Endodermal cell (in vitro differentiated cells): ENCODE data around the gene CDK2AP2. TPM values are rescaled to one million over a fixed set of nuclear protein-coding genes. Genes with fewer than 3 reads are reported as not detected.

Source experiments
- DNase-seq: peaks from one replicate; pipeline ENCODE4 v3.0.0-alpha.2; 2017
- H3K27ac ChIP-seq: 2 replicates; pipeline ENCODE4 v1.5.1; 2013; ENCODE audit warnings: mild to moderate bottlenecking, low read depth, low read length, moderate library complexity
- H3K27me3 ChIP-seq: 2 replicates; pipeline ENCODE4 v1.6.1; 2013; ENCODE audit warnings: mild to moderate bottlenecking, low read length, moderate library complexity; ENCODE audit not compliant: insufficient read depth, control insufficient read depth, poor library complexity, severe bottlenecking
- H3K36me3 ChIP-seq: 2 replicates; pipeline ENCODE4 v1.7.0; 2013; ENCODE audit warnings: mild to moderate bottlenecking, low read length, moderate library complexity; ENCODE audit not compliant: control insufficient read depth, insufficient read depth
- H3K4me1 ChIP-seq: one replicate; pipeline ENCODE4 v1.7.0; 2013; ENCODE audit warnings: low read length; ENCODE audit not compliant: control insufficient read depth, insufficient read depth
- H3K4me3 ChIP-seq: 2 replicates; pipeline ENCODE4 v1.5.1; 2013; ENCODE audit warnings: mild to moderate bottlenecking, low read length, moderate library complexity
- H3K9ac ChIP-seq: 2 replicates; pipeline ENCODE4 v1.6.1; 2013; ENCODE audit warnings: mild to moderate bottlenecking, low read length, moderate library complexity; ENCODE audit not compliant: poor library complexity, severe bottlenecking; ENCODE audit errors: extremely low read depth
- H3K9me3 ChIP-seq: 2 replicates; pipeline ENCODE4 v1.6.1; 2013; ENCODE audit warnings: mild to moderate bottlenecking, low read length, moderate library complexity; ENCODE audit not compliant: control insufficient read depth
- H3K27ac Mint-ChIP-seq: 2 replicates; pipeline ENCODE4 v1.8.0; 2020; ENCODE audit warnings: mixed read lengths
- H3K27me3 Mint-ChIP-seq: 2 replicates; pipeline ENCODE4 v1.8.0; 2021; ENCODE audit warnings: mild to moderate bottlenecking, mixed read lengths; ENCODE audit not compliant: insufficient read depth
- H3K36me3 Mint-ChIP-seq: 2 replicates; pipeline ENCODE4 v1.8.0; 2020; ENCODE audit warnings: low read depth, mixed read lengths
- H3K4me1 Mint-ChIP-seq: 2 replicates; pipeline ENCODE4 v1.8.0; 2020; ENCODE audit warnings: mixed read lengths
- H3K4me3 Mint-ChIP-seq: 2 replicates; pipeline ENCODE4 v1.8.0; 2020; ENCODE audit warnings: mild to moderate bottlenecking, moderate library complexity, mixed read lengths
- H3K9me3 Mint-ChIP-seq: 2 replicates; pipeline ENCODE4 v1.8.0; 2020; ENCODE audit warnings: mild to moderate bottlenecking, mixed read lengths
- WGBS, 2 experiments: methylation state at CpG; one replicate each; pipeline versions ENCODE4 v1.1.5 to v1.1.7; 2013; ENCODE audit warnings: missing lambda C conversion rate in 2 of 2, mixed read lengths in 1 of 2; ENCODE audit not compliant: insufficient coverage in 1 of 2, insufficient read length in 1 of 2; 5-methylcytosine and 5-hydroxymethylcytosine counted together
- total RNA-seq, 2 donors: library from RNA; stranded (reverse); fragmentation: NEBNext Ultra II Directional in 1 of 2; extraction: Animal tissue kit (Norgen Biotek cat#: 25700) in 1 of 2; gene quantifications; 2 replicates in 1 of 2; 3 replicates in 1 of 2; pipeline ENCODE4 v1.2.1, GENCODE V29; 2021
- TF ChIP-seq, protein P1 (sequence below): fragments of 200-600 bp; sonication (generic); conservative IDR thresholded peaks from 2 replicates; pipeline ENCODE4 v1.5.0; 2021; ENCODE audit warnings: antibody characterized with exemption, mild to moderate bottlenecking

CDK2AP2 gene
- total RNA-seq, 2 donors from 2014 or later = 30.6 to 47.6 TPM

DNA sequence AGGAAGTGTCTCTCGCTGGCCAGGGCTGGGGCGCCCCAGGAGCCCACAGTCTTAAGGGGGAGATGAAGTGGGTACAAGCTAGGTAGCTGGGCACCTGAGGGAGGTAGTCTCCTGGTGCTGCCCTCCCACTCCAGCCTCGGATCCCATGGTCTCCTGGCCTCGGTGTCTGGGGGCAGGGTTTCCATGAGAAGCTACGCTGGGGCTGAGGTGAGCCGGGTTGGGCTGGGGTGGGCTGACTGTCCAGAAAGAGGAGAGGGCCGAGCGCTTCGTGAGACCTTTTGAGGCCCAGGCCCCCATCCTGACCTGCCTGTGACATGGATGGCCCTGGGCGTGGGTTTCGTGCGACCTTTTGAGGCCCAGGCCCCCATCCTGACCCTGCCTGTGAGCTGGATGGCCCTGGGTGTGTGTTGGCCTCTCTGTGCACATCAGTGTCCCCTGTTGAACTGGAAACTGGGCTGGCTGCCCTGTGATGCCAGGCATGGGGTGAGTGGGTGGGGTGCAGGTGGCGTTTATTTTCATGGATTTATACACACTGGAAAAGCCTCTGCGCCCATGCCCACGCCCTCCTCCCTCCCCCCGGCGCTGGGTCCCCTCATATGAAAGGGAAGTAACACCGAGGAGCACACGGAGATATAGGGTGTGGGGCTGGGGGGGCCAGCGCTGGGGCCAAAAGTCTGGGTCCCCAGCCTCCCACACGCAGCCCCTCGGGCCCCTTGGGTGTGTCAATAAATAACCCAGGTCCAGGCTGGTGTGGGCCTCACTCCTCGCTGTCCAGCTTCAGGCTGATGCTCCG is 16.5 kb downstream of the CDK2AP2 start:
- peaks cover 11% of the 10 kb centered on the region for H3K36me3 ChIP-seq
- no peak overlapping the region for H3K4me3 ChIP-seq
- WGBS, 2 experiments = 89 to 95% methylated on average over 6 to 24 of the region's 24 CpGs
- Mint-ChIP-seq H3K9me3 (no peaks in the 10 kb centered on the region), H3K4me3 (no peak overlapping the region), H3K27ac (no peak overlapping the region), H3K27me3 (no peaks in the 10 kb centered on the region), H3K36me3 (peaks cover 34% of the 10 kb centered on the region), H3K4me1 (no peaks in the 10 kb centered on the region)
- H3K27me3 ChIP-seq = no peaks in the 10 kb centered on the region
- no peaks in the 10 kb centered on the region for H3K4me1 ChIP-seq
- H3K9me3 ChIP-seq = no peaks in the 10 kb centered on the region
- DNase-seq = peak; percentile 36
- H3K9ac ChIP-seq = no peak overlapping the region
- H3K27ac ChIP-seq = no peak overlapping the region
- TF ChIP-seq, protein P1, sequence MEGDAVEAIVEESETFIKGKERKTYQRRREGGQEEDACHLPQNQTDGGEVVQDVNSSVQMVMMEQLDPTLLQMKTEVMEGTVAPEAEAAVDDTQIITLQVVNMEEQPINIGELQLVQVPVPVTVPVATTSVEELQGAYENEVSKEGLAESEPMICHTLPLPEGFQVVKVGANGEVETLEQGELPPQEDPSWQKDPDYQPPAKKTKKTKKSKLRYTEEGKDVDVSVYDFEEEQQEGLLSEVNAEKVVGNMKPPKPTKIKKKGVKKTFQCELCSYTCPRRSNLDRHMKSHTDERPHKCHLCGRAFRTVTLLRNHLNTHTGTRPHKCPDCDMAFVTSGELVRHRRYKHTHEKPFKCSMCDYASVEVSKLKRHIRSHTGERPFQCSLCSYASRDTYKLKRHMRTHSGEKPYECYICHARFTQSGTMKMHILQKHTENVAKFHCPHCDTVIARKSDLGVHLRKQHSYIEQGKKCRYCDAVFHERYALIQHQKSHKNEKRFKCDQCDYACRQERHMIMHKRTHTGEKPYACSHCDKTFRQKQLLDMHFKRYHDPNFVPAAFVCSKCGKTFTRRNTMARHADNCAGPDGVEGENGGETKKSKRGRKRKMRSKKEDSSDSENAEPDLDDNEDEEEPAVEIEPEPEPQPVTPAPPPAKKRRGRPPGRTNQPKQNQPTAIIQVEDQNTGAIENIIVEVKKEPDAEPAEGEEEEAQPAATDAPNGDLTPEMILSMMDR = no peak

DNA sequence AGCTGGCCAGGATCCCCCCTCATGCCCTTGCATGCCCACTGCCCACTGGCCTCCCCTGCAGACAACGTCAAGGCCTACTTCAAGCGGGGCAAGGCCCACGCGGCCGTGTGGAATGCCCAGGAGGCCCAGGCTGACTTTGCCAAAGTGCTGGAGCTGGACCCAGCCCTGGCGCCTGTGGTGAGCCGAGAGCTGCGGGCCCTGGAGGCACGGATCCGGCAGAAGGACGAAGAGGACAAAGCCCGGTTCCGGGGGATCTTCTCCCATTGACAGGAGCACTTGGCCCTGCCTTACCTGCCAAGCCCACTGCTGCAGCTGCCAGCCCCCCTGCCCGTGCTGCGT is 17.3 kb downstream of the CDK2AP2 start:
- Mint-ChIP-seq H3K27me3 (no peaks in the 10 kb centered on the region), H3K4me1 (no peaks in the 10 kb centered on the region), H3K4me3 (no peak overlapping the region), H3K36me3 (peaks cover 30% of the 10 kb centered on the region), H3K9me3 (no peaks in the 10 kb centered on the region), H3K27ac (no peak overlapping the region)
- no peak for DNase-seq
- Histone ChIP-seq H3K4me1 (no peaks in the 10 kb centered on the region), H3K4me3 (no peak overlapping the region), H3K9me3 (no peaks in the 10 kb centered on the region), H3K9ac (no peak overlapping the region), H3K27ac (peak overlapping the region; percentile 17), H3K36me3 (peaks cover 11% of the 10 kb centered on the region), H3K27me3 (no peaks in the 10 kb centered on the region)
- TF ChIP-seq, protein P1 = no peak
- 93 to 97% methylated on average over 9 to 15 of the region's 15 CpGs for WGBS, 2 experiments

DNA sequence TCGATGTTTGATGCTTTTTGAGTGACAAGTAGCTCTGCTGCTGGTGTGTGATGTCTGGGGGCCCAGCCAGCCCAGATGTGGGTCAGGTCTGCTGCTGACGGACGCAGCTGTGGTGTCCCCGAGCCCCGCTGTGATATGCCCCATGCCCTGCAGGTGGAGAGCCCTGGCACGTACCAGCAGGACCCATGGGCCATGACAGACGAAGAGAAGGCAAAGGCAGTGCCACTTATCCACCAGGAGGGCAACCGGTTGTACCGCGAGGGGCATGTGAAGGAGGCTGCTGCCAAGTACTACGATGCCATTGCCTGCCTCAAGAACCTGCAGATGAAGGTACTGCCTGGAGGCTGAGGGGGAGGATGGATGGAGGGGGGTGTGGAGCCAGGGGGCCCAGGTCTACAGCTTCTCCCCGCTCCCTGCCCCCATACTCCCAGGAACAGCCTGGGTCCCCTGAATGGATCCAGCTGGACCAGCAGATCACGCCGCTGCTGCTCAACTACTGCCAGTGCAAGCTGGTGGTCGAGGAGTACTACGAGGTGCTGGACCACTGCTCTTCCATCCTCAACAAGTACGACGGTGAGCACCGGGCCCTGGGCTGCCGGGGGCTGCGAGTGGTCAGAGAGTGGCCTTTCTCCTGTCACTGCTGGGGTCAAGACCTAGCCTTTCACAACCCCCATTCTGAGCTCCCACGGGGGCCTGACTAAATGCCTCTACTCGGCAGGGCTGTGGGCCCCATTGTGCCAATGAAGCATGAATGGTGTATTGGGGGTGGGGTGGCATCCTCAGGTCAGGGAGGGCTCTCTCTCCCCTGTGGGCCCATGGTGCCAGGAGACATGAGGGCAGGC is 17.9 kb downstream of the CDK2AP2 start:
- Mint-ChIP-seq H3K9me3 (no peaks in the 10 kb centered on the region), H3K4me3 (no peak overlapping the region), H3K4me1 (no peaks in the 10 kb centered on the region), H3K27me3 (no peaks in the 10 kb centered on the region), H3K36me3 (peaks cover 28% of the 10 kb centered on the region), H3K27ac (no peak overlapping the region)
- peaks cover 11% of the 10 kb centered on the region for H3K36me3 ChIP-seq
- H3K27me3 ChIP-seq = no peaks in the 10 kb centered on the region
- no peak overlapping the region for H3K4me3 ChIP-seq
- H3K9ac ChIP-seq = no peak overlapping the region
- no peak for DNase-seq
- 93 to 94% methylated on average over 16 to 23 of the region's 23 CpGs for WGBS, 2 experiments
- no peaks in the 10 kb centered on the region for H3K9me3 ChIP-seq
- H3K4me1 ChIP-seq = no peaks in the 10 kb centered on the region
- TF ChIP-seq, protein P1 = no peak
- H3K27ac ChIP-seq = no peak overlapping the region
